Measurements from ENCODE around the gene ZBTB7C.

Gene ZBTB7C

DNA sequence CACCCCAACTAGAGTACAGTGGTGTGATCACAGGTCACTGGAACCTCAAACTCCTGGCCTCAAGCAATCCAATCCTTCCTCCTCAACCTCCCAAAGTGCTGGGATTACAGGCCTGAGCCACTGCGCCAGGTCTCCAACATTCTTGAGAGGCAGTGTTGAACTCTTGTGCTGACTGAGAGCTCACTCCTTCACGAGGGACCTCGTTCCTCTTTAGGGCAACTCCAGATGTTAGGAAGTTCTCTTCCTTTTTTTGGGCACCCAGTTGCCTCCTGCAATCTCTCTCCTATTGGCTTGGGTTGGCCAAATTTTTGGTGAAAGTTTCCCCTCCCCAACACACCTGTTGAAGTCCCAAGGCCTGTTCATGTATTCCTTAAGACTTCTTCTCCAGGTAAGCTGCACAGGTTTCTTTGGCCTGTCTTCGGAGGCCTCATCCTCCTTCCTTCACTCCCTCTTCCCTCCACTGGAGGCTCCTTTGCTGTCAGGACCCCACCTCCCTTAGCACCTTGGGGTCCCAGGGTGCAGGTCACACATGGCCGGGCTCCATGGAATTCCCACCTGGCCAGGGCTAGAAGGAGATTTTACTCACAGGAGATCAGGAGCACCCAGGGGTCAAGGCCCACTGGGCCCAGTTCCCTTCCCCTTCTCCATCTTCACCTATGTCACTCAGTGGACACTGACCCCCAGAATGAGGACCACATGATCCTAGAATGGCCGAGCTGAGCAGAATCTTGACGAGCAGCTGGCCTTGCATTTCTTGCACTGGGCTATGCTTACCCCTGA is 384.1 kb downstream of the ZBTB7C start:
- Histone ChIP-seq H3K36me3 (ENCODE audit: control insufficient read depth, insufficient read depth, low read length) (no peaks in the 10 kb centered on the region), H3K9me3 (ENCODE audit: control insufficient read depth, low read length) (no peaks in the 10 kb centered on the region), H3K27ac (ENCODE audit: low read depth, low read length, severe bottlenecking) (no peak overlapping the region), H3K4me1 (ENCODE audit: control insufficient read depth, insufficient read depth, low read length, poor library complexity, severe bottlenecking) (peaks cover 23% of the 10 kb centered on the region), H3K4me3 (ENCODE audit: extremely low read depth, insufficient read depth, low read length, poor library complexity, severe bottlenecking) (no peak overlapping the region)
- 90 to 97% methylated on average over 7 of the region's 7 CpGs for WGBS, 2 experiments (ENCODE audit: insufficient coverage in 2 of 2)

DNA sequence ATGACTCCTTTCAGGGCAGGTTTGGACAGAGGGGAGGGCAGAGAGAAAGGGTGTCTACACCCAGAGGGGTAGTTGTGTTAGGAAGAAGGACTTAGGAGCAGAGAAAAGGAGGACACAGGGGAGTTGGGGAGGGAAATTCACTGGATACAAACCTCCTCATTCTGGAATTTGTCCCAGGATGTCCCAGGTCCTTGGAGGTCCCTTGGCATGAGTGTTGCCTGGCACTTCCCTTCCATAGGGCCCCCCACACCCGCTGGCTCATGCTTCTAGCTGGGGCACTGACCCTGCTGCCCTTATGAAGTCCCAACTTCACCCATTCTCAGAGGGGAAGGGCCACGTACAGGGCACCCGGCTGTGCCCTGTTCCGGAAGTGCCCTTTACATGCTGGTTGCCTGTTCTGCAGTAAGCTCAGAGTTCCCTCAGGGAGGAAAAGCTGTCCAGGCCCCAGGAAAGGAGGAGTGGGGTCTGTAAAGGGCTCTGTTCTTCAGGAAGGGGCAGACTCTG is 385.1 kb downstream of the ZBTB7C start:
- 77 to 85% methylated on average over 2 to 3 of the region's 4 CpGs for WGBS, 2 experiments (ENCODE audit: insufficient coverage in 2 of 2)
- H3K4me1 ChIP-seq (ENCODE audit: control insufficient read depth, insufficient read depth, low read length, poor library complexity, severe bottlenecking), result peaks cover 23% of the 10 kb centered on the region

GRCh38 chr18:48023334-48024008 is 385.7 kb downstream of the ZBTB7C start:
- Histone ChIP-seq H3K4me3 (ENCODE audit: extremely low read depth, insufficient read depth, low read length, poor library complexity, severe bottlenecking) (no peak overlapping the region), H3K27ac (ENCODE audit: low read depth, low read length, severe bottlenecking) (peak overlapping the region; percentile 29), H3K36me3 (ENCODE audit: control insufficient read depth, insufficient read depth, low read length) (no peaks in the 10 kb centered on the region), H3K4me1 (ENCODE audit: control insufficient read depth, insufficient read depth, low read length, poor library complexity, severe bottlenecking) (peaks cover 23% of the 10 kb centered on the region), H3K9me3 (ENCODE audit: control insufficient read depth, low read length) (no peaks in the 10 kb centered on the region)
- WGBS, 2 experiments (ENCODE audit: insufficient coverage in 2 of 2), result 47 to 49% methylated on average over 6 to 9 of the region's 9 CpGs

More for the DNA sequence above, 385.1 kb downstream of the ZBTB7C start:
- H3K4me3 ChIP-seq (ENCODE audit: extremely low read depth, insufficient read depth, low read length, poor library complexity, severe bottlenecking), result no peak overlapping the region
- no peaks in the 10 kb centered on the region for H3K36me3 ChIP-seq (ENCODE audit: control insufficient read depth, insufficient read depth, low read length)
- H3K9me3 ChIP-seq (ENCODE audit: control insufficient read depth, low read length), result no peaks in the 10 kb centered on the region
- H3K27ac ChIP-seq (ENCODE audit: low read depth, low read length, severe bottlenecking), result no peak overlapping the region

DNA sequence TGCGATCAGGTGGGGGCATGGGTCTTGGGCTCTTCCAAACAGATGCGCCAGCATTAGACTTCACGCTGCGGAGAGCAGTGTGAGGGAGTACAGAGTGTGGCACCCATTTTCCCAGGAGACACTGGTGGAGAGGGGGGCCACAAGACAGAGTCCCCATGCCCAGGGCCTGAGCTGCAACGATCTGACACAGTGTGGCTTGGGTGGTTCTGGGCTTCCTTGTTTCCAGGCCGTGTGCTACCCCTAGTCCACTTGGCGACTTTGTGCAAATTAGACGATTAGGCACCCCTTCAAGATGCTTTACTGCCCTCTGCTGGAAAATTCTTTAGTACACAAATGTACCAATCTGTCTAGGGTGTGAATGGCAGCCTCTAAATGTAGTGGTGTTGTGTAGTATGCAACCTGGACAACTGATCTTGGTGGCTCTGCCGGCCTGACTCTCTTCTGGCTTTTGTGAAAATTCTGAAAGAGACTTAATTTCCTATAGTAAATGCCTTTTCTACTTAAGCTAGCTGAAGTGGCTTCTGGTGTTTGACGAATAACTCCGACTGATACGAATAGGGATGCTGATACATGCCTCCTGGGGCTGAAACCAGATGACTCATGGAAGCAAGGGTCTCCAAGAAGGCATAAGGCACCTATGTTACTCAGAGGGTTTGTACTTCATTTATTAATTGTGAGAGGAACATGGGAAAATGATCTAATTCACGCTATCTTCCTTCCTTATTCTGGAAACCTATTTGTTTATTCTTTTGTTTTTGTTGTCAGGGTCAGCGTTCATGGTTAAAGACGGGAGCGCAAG is 386.5 kb downstream of the ZBTB7C start:
- Histone ChIP-seq H3K4me1 (ENCODE audit: control insufficient read depth, insufficient read depth, low read length, poor library complexity, severe bottlenecking) (peaks cover 20% of the 10 kb centered on the region), H3K4me3 (ENCODE audit: extremely low read depth, insufficient read depth, low read length, poor library complexity, severe bottlenecking) (no peak overlapping the region), H3K9me3 (ENCODE audit: control insufficient read depth, low read length) (no peaks in the 10 kb centered on the region), H3K36me3 (ENCODE audit: control insufficient read depth, insufficient read depth, low read length) (no peaks in the 10 kb centered on the region), H3K27ac (ENCODE audit: low read depth, low read length, severe bottlenecking) (no peak overlapping the region)
- WGBS, 2 experiments (ENCODE audit: insufficient coverage in 2 of 2), result 76 to 78% methylated on average over 13 to 15 of the region's 16 CpGs

GRCh38 chr18:48022021-48022420 is 387.2 kb downstream of the ZBTB7C start:
- H3K27ac ChIP-seq (ENCODE audit: low read depth, low read length, severe bottlenecking), result no peak overlapping the region
- H3K4me3 ChIP-seq (ENCODE audit: extremely low read depth, insufficient read depth, low read length, poor library complexity, severe bottlenecking), result no peak overlapping the region
- peaks cover 13% of the 10 kb centered on the region for H3K4me1 ChIP-seq (ENCODE audit: control insufficient read depth, insufficient read depth, low read length, poor library complexity, severe bottlenecking)
- no peaks in the 10 kb centered on the region for H3K9me3 ChIP-seq (ENCODE audit: control insufficient read depth, low read length)
- no peaks in the 10 kb centered on the region for H3K36me3 ChIP-seq (ENCODE audit: control insufficient read depth, insufficient read depth, low read length)
- WGBS, 2 experiments (ENCODE audit: insufficient coverage in 2 of 2), result 91 to 94% methylated on average over 10 of the region's 10 CpGs

- WGBS, 2 experiments (ENCODE audit: insufficient coverage in 2 of 2), result 69 to 82% methylated on average over 2 to 3 of the region's 5 CpGs
- Histone ChIP-seq H3K4me3 (ENCODE audit: extremely low read depth, insufficient read depth, low read length, poor library complexity, severe bottlenecking) (no peak overlapping the region), H3K9me3 (ENCODE audit: control insufficient read depth, low read length) (no peaks in the 10 kb centered on the region), H3K36me3 (ENCODE audit: control insufficient read depth, insufficient read depth, low read length) (no peaks in the 10 kb centered on the region), H3K4me1 (ENCODE audit: control insufficient read depth, insufficient read depth, low read length, poor library complexity, severe bottlenecking) (peaks cover 13% of the 10 kb centered on the region), H3K27ac (ENCODE audit: low read depth, low read length, severe bottlenecking) (no peak overlapping the region)
Measured at GRCh38 chr18:48021273-48021914, 387.8 kb downstream of the ZBTB7C start.

- Histone ChIP-seq H3K36me3 (ENCODE audit: control insufficient read depth, insufficient read depth, low read length) (no peaks in the 10 kb centered on the region), H3K4me3 (ENCODE audit: extremely low read depth, insufficient read depth, low read length, poor library complexity, severe bottlenecking) (no peak overlapping the region), H3K4me1 (ENCODE audit: control insufficient read depth, insufficient read depth, low read length, poor library complexity, severe bottlenecking) (peaks cover 13% of the 10 kb centered on the region), H3K9me3 (ENCODE audit: control insufficient read depth, low read length) (no peaks in the 10 kb centered on the region), H3K27ac (ENCODE audit: low read depth, low read length, severe bottlenecking) (no peak overlapping the region)
- WGBS, 2 experiments (ENCODE audit: insufficient coverage in 2 of 2), result 57 to 65% methylated on average over 5 to 7 of the region's 8 CpGs
Measured at GRCh38 chr18:48020337-48021250, 388.6 kb downstream of the ZBTB7C start.

DNA sequence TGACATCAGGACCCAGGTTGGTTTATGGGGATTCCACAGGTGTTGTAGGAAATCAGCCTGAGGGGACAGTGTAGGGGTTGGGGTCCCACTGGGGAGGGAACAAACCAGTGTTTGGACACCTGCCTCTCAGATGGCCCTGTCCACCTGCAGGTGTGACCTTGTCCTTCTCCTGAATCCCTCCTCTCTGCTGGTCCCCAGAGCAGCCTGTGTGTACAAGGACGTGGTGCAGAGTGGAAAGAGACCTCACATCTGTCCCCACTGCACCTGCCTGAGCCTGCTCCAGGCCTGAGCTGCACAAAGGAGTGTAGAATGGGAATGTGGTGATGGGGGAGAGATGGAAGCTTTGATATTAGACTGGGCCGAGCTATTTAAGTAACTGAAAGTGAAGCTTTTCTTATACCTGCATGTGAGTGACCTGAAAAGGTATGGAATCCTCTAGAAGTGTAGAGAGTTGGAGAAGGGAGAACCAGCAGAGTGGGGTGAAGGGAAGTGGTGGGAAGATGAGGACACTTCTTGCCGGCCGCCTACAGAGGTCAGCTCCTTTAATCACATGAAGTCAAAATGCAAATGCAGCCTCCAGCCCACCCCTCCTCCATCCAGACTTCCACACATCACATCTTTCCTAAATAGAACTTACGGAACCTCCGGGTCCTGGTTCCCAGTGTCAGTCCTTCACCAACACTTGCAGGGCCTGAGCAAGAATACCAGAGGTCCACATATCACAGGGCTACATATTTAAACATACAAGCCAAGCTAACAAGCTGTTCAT is 389.4 kb downstream of the ZBTB7C start:
- H3K4me3 ChIP-seq (ENCODE audit: extremely low read depth, insufficient read depth, low read length, poor library complexity, severe bottlenecking), result no peak overlapping the region
- no peak overlapping the region for H3K27ac ChIP-seq (ENCODE audit: low read depth, low read length, severe bottlenecking)
- 84 to 100% methylated on average over 1 to 5 of the region's 6 CpGs for WGBS, 2 experiments (ENCODE audit: insufficient coverage in 2 of 2)
- no peaks in the 10 kb centered on the region for H3K9me3 ChIP-seq (ENCODE audit: control insufficient read depth, low read length)
- H3K4me1 ChIP-seq (ENCODE audit: control insufficient read depth, insufficient read depth, low read length, poor library complexity, severe bottlenecking), result peaks cover 13% of the 10 kb centered on the region
- H3K36me3 ChIP-seq (ENCODE audit: control insufficient read depth, insufficient read depth, low read length), result no peaks in the 10 kb centered on the region

GRCh38 chr18:48018851-48019250 is 390.3 kb downstream of the ZBTB7C start:
- H3K27ac ChIP-seq (ENCODE audit: low read depth, low read length, severe bottlenecking), result no peak overlapping the region
- H3K36me3 ChIP-seq (ENCODE audit: control insufficient read depth, insufficient read depth, low read length), result no peaks in the 10 kb centered on the region
- no peak overlapping the region for H3K4me3 ChIP-seq (ENCODE audit: extremely low read depth, insufficient read depth, low read length, poor library complexity, severe bottlenecking)
- H3K4me1 ChIP-seq (ENCODE audit: control insufficient read depth, insufficient read depth, low read length, poor library complexity, severe bottlenecking), result peaks cover 9% of the 10 kb centered on the region
- WGBS, 2 experiments (ENCODE audit: insufficient coverage in 2 of 2), result 80 to 83% methylated on average over 1 of the region's 3 CpGs
- no peaks in the 10 kb centered on the region for H3K9me3 ChIP-seq (ENCODE audit: control insufficient read depth, low read length)

Measured in mesodermal cell (in vitro differentiated cells).